ENCODE results near the gene LEMD1. TPM values are rescaled to one million over a fixed set of nuclear protein-coding genes. Genes with fewer than 3 reads are reported as not detected.

The LEMD1 gene
- total RNA-seq, 1 donor from 2014 or later: 1.0 TPM

Other genes starting within 250 kb of the LEMD1 start
- gene DSTYK, start 210.4 kb downstream of the LEMD1 start, total RNA-seq: 12.4 TPM
- 2.8 TPM for gene TMCC2, start 194.1 kb downstream of the LEMD1 start, total RNA-seq
- 6.7 TPM for gene NUAK2, start 100.3 kb downstream of the LEMD1 start, total RNA-seq
- 2.2 TPM for gene KLHDC8A, start 65.1 kb downstream of the LEMD1 start, total RNA-seq
- gene BLACAT1, start 34.0 kb upstream of the LEMD1 start, total RNA-seq: 0.81 TPM
- 76.4 TPM for gene CDK18, start 82.6 kb upstream of the LEMD1 start, total RNA-seq
- 74.8 TPM for gene ELK4, start 210.0 kb upstream of the LEMD1 start, total RNA-seq